Spleen (tissue), 7 donors: Measurements from ENCODE around the gene MXRA7.

ENCODE experiments used
- CTCF ChIP-seq, 11 experiments: fragments of 200-600 bp in 7 of 11; fragments of 450-650 bp in 4 of 11; sonication (generic) in 4 of 11; IDR thresholded peaks in 8 of 11; conservative IDR thresholded peaks in 3 of 11; 1 replicate in 7 of 11; 2 replicates in 4 of 11; pipeline versions ENCODE4 v1.4.0 to v1.8.0; 2016 to 2021; ENCODE audit warnings: antibody characterized with exemption in 11 of 11, inconsistent platforms in 4 of 11, mild to moderate bottlenecking in 1 of 11
- POLR2A ChIP-seq, 3 donors: fragments of 450-650 bp; IDR thresholded peaks; one replicate each; pipeline ENCODE4 v1.5.1; 2017; ENCODE audit warnings: antibody characterized with exemption in 3 of 3, mild to moderate bottlenecking in 1 of 3
- POLR2AphosphoS5 ChIP-seq, 3 donors: sonication (generic); formaldehyde crosslinking; IDR thresholded peaks; one replicate each; pipeline ENCODE4 v1.5.1; 2017; ENCODE audit warnings: antibody characterized with exemption in 3 of 3
- donor health status: DM: no; HTN: no; CAD: no; lungs with moderate emphysema.
- donor health status: DM: no; HTN: no; CAD: no.
- donor health status: DM: no; HTN: no; CAD: no.

- TF ChIP-seq CTCF (IDR thresholded peaks at IDR 0.05 in 8 of 11, conservative IDR thresholded peaks at IDR 0.05 in 3 of 11) (no peak), POLR2A (IDR thresholded peaks at IDR 0.05) (no peak), POLR2AphosphoS5 (IDR thresholded peaks at IDR 0.05) (no peak)
Measured at GRCh38 chr17:76713765-76714164, 3.0 kb upstream of the MXRA7 start.
